DND-41 (cell line): ENCODE measurements around the gene DAAM2.

ENCODE experiments used
- ATAC-seq: fragments of 200-7000 bp; cut with Tn5 transposase; 3 replicates; pipeline ENCODE4 v1.9.1; 2021; ENCODE audit warnings: low read depth; ENCODE audit not compliant: insufficient read depth
- DNase-seq: peaks from one replicate; pipeline ENCODE4 v3.0.0-alpha.2; 2020
- H2AFZ ChIP-seq: 2 replicates; pipeline ENCODE4 v1.6.0; 2012; ENCODE audit warnings: low read depth, low read length
- H3K27ac ChIP-seq: 2 replicates; pipeline ENCODE4 v1.5.1; 2012; ENCODE audit warnings: low read length, inconsistent platforms
- H3K27me3 ChIP-seq: fragments of 200-600 bp; sonication (generic); 2 replicates; pipeline ENCODE4 v1.6.0; 2012; ENCODE audit warnings: low read length, mild to moderate bottlenecking, inconsistent platforms; ENCODE audit not compliant: insufficient read depth, poor library complexity
- H3K36me3 ChIP-seq: 2 replicates; pipeline ENCODE4 v1.5.1; 2012; ENCODE audit warnings: low read length, inconsistent platforms; ENCODE audit not compliant: insufficient read depth
- H3K4me1 ChIP-seq: 2 replicates; pipeline ENCODE4 v1.5.1; 2012; ENCODE audit warnings: mild to moderate bottlenecking, low read length; ENCODE audit not compliant: insufficient read depth
- H3K4me2 ChIP-seq: 2 replicates; pipeline ENCODE4 v1.6.0; 2012; ENCODE audit warnings: mild to moderate bottlenecking, moderate library complexity, low read length, inconsistent platforms; ENCODE audit not compliant: insufficient read depth
- H3K4me3 ChIP-seq, 2 experiments: fragments of 200-600 bp in 1 of 2; shearing (Covaris generic) in 1 of 2; 2 replicates each; pipeline ENCODE4 v1.5.1; 2012 to 2016; ENCODE audit warnings: inconsistent platforms in 2 of 2, low read length in 2 of 2, mild to moderate bottlenecking in 2 of 2, low read depth in 1 of 2, moderate library complexity in 1 of 2
- H3K79me2 ChIP-seq: 2 replicates; pipeline ENCODE4 v1.6.0; 2012; ENCODE audit warnings: low read length, inconsistent platforms; ENCODE audit not compliant: insufficient read depth
- H3K9ac ChIP-seq: 2 replicates; pipeline ENCODE4 v1.6.0; 2012; ENCODE audit warnings: low read depth, mild to moderate bottlenecking, inconsistent platforms, low read length, moderate library complexity
- H3K9me3 ChIP-seq: 2 replicates; pipeline ENCODE4 v1.5.1; 2012; ENCODE audit warnings: low read length, moderate library complexity, mild to moderate bottlenecking, inconsistent platforms; ENCODE audit not compliant: insufficient read depth, severe bottlenecking
- H4K20me1 ChIP-seq: 2 replicates; pipeline ENCODE4 v1.6.0; 2012; ENCODE audit warnings: low read length; ENCODE audit not compliant: insufficient read depth
- CTCF ChIP-seq: IDR thresholded peaks from 2 replicates; pipeline ENCODE4 v1.5.1; 2012; ENCODE audit warnings: borderline replicate concordance, low read length, moderate library complexity, mild to moderate bottlenecking; ENCODE audit not compliant: poor library complexity, severe bottlenecking; ENCODE audit errors: extremely low read depth
- EZH2 ChIP-seq: IDR thresholded peaks from 3 replicates; pipeline ENCODE4 v1.6.1; 2012; ENCODE audit warnings: borderline replicate concordance, low read depth, mild to moderate bottlenecking, moderate library complexity, low read length, inconsistent platforms; ENCODE audit not compliant: severe bottlenecking

DAAM2 gene

GRCh38 chr6:39908838-39909583 is 116.8 kb downstream of the DAAM2 start:
- Histone ChIP-seq H3K4me1 (no peaks in the 10 kb centered on the region), H4K20me1 (no peaks in the 10 kb centered on the region), H3K9me3 (no peaks in the 10 kb centered on the region), H3K79me2 (no peaks in the 10 kb centered on the region), H3K4me3 (no peak overlapping the region), H2AFZ (no peak overlapping the region), H3K36me3 (no peaks in the 10 kb centered on the region), H3K27me3 (no peaks in the 10 kb centered on the region), H3K9ac (no peak overlapping the region), H3K27ac (no peak overlapping the region), H3K4me2 (no peak overlapping the region)
- no peak for TF ChIP-seq CTCF
- TF ChIP-seq EZH2: no peak
- no peak for ATAC-seq
- no peak for DNase-seq

GRCh38 chr6:39909701-39910100 is 117.5 kb downstream of the DAAM2 start:
- H3K4me3 ChIP-seq: no peak overlapping the region
- H3K27ac ChIP-seq: no peak overlapping the region
- H3K79me2 ChIP-seq: no peaks in the 10 kb centered on the region
- DNase-seq: no peak
- H3K36me3 ChIP-seq: no peaks in the 10 kb centered on the region
- no peak for ATAC-seq
- H3K9me3 ChIP-seq: no peaks in the 10 kb centered on the region
- no peaks in the 10 kb centered on the region for H3K27me3 ChIP-seq
- H3K4me1 ChIP-seq: no peaks in the 10 kb centered on the region
- H3K9ac ChIP-seq: no peak overlapping the region
- no peaks in the 10 kb centered on the region for H4K20me1 ChIP-seq
- TF ChIP-seq EZH2: no peak
- no peak for TF ChIP-seq CTCF
- H3K4me2 ChIP-seq: no peak overlapping the region
- H2AFZ ChIP-seq: no peak overlapping the region

- H3K79me2 ChIP-seq: no peaks in the 10 kb centered on the region
- no peak overlapping the region for H3K4me2 ChIP-seq
- no peak overlapping the region for H3K4me3 ChIP-seq
- no peak for TF ChIP-seq CTCF
- no peak for TF ChIP-seq EZH2
- no peak overlapping the region for H2AFZ ChIP-seq
- no peaks in the 10 kb centered on the region for H3K4me1 ChIP-seq
- H3K27ac ChIP-seq: no peak overlapping the region
- no peaks in the 10 kb centered on the region for H3K36me3 ChIP-seq
- no peaks in the 10 kb centered on the region for H3K9me3 ChIP-seq
- H3K27me3 ChIP-seq: no peaks in the 10 kb centered on the region
- H4K20me1 ChIP-seq: no peaks in the 10 kb centered on the region
- DNase-seq: no peak
- no peak overlapping the region for H3K9ac ChIP-seq
- no peak for ATAC-seq
Measured at GRCh38 chr6:39910164-39910563, 118.0 kb downstream of the DAAM2 start.
